AG08395 (cell line): Measurements from ENCODE around the gene PCNT.
A peak's percentile ranks its signal among the peaks of the same experiment; 100 is the strongest.

Experiments used
- DNase-seq: peaks from one replicate; pipeline ENCODE4 v3.0.0; 2012; ENCODE audit warnings: mixed read lengths, low spot score

Gene PCNT

GRCh38 chr21:46323710-46324389 lies at the start of gene PCNT, which contains the start of gene C21orf58:
Gene PCNT, plus strand, starts transcription at chr21:46324156. Its CDS starts 73 bp downstream, at chr21:46324229.
Gene C21orf58, minus strand, starts transcription at chr21:46323870. Its CDS starts 1,132 bp downstream, at chr21:46322738.
- DNase-seq: peak; percentile 100

GRCh38 chr21:46274797-46275390 lies 49.1 kb upstream of the PCNT start:
- DNase-seq: no peak

- no peak for DNase-seq
Observed at GRCh38 chr21:46284077-46284644, 39.8 kb upstream of the PCNT start.

GRCh38 chr21:46284733-46285132 lies 39.2 kb upstream of the PCNT start:
- DNase-seq: no peak

GRCh38 chr21:46285206-46285661 lies 38.7 kb upstream of the PCNT start, which contains the start of gene MCM3AP:
Gene MCM3AP, minus strand, starts transcription at chr21:46285611. Its CDS starts 325 bp downstream, at chr21:46285286.
- DNase-seq: no peak

- peak; percentile 94 for DNase-seq
Observed at GRCh38 chr21:46285761-46286647, 38.0 kb upstream of the PCNT start, which contains the start of gene YBEY. Gene YBEY, plus strand, starts transcription at chr21:46286342. Its CDS starts 572 bp downstream, at chr21:46286914.

- DNase-seq: peak; percentile 37
Observed at GRCh38 chr21:46286648-46287002, 37.3 kb upstream of the PCNT start.

GRCh38 chr21:46287541-46287940 lies 36.4 kb upstream of the PCNT start:
- no peak for DNase-seq

- no peak for DNase-seq
Observed at GRCh38 chr21:46289655-46290179, 34.2 kb upstream of the PCNT start.

- no peak for DNase-seq
Observed at GRCh38 chr21:46291561-46291960, 32.4 kb upstream of the PCNT start.

- peak; percentile 64 for DNase-seq
Observed at GRCh38 chr21:46294647-46295176, 29.2 kb upstream of the PCNT start.

GRCh38 chr21:46295177-46295770 lies 28.7 kb upstream of the PCNT start:
- DNase-seq: no peak

- peak; percentile 95 for DNase-seq
Observed at GRCh38 chr21:46295996-46296752, 27.8 kb upstream of the PCNT start.

GRCh38 chr21:46297338-46298271 lies 26.4 kb upstream of the PCNT start:
- DNase-seq: no peak

- DNase-seq: no peak
Observed at GRCh38 chr21:46299167-46299566, 24.8 kb upstream of the PCNT start.

- no peak for DNase-seq
Observed at GRCh38 chr21:46301759-46302158, 22.2 kb upstream of the PCNT start.

GRCh38 chr21:46304437-46304836 lies 19.5 kb upstream of the PCNT start:
- DNase-seq: no peak

GRCh38 chr21:46304955-46305354 lies 19.0 kb upstream of the PCNT start:
- DNase-seq: no peak

- DNase-seq: peak; percentile 62
Observed at GRCh38 chr21:46307625-46308024, 16.3 kb upstream of the PCNT start.
